Bronchial epithelial cell (primary cell): ENCODE results near the gene ZNF730. TPM values are rescaled to one million over a fixed set of nuclear protein-coding genes. Genes with fewer than 3 reads are reported as not detected.
"Not testable (repeated sequence)": the region's sequence is repeated elsewhere in the genome, so short reads cannot be mapped to it uniquely, and the experiment has no call there.

Experiments
- DNase-seq: peaks from one replicate; pipeline ENCODE4 v3.0.0-alpha.2; 2010; ENCODE audit warnings: low read depth
- FAIRE-seq: peaks from 2 replicates; lab custom pipeline; 2011; peaks lifted over from hg19 to GRCh38; lab: Jason Lieb, UNC
- H3K27me3 ChIP-seq: 2 replicates; pipeline ENCODE4 v1.5.1; 2011; ENCODE audit warnings: low read length; ENCODE audit not compliant: control insufficient read depth, insufficient read depth
- H3K36me3 ChIP-seq: 2 replicates; pipeline ENCODE4 v1.5.1; 2011; ENCODE audit warnings: low read length; ENCODE audit not compliant: control insufficient read depth, insufficient read depth
- H3K4me3 ChIP-seq: 2 replicates; pipeline ENCODE4 v1.5.1; 2011; ENCODE audit warnings: mild to moderate bottlenecking, low read depth, low read length, control low read depth
- CTCF ChIP-seq: IDR thresholded peaks from 2 replicates; pipeline ENCODE4 v1.5.1; 2011; ENCODE audit warnings: mild to moderate bottlenecking, moderate library complexity, low read length, control low read depth, inconsistent platforms; ENCODE audit not compliant: insufficient read depth, severe bottlenecking
- total RNA-seq: library from RNA; depleted of rRNA; stranded (reverse); fragments of >200 nt; gene quantifications from 2 replicates; pipeline ENCODE4 v1.2.1, GENCODE V29; 2014

ZNF730 gene
- total RNA-seq, 1 donor from 2014 or later, result under 0.01 TPM

GRCh38 chr19:23095418-23095817 is 21.4 kb upstream of the ZNF730 start:
- H3K4me3 ChIP-seq, result no peak overlapping the region
- TF ChIP-seq CTCF, result no peak
- no peaks in the 10 kb centered on the region for H3K27me3 ChIP-seq
- no peak for FAIRE-seq
- no peak for DNase-seq
- H3K36me3 ChIP-seq, result no peaks in the 10 kb centered on the region

- H3K36me3 ChIP-seq, result no peaks in the 10 kb centered on the region
- TF ChIP-seq CTCF, result no peak
- H3K27me3 ChIP-seq, result no peaks in the 10 kb centered on the region
- no peak overlapping the region for H3K4me3 ChIP-seq
- DNase-seq (no peak), FAIRE-seq (no peak)
These were observed 18.5 kb upstream of the ZNF730 start for GRCh38 chr19:23098286-23098685.

GRCh38 chr19:23098988-23099387 is 17.8 kb upstream of the ZNF730 start:
- H3K4me3 ChIP-seq, result no peak overlapping the region
- DNase-seq (no peak), FAIRE-seq (no peak)
- H3K27me3 ChIP-seq, result no peaks in the 10 kb centered on the region
- TF ChIP-seq CTCF, result no peak
- no peaks in the 10 kb centered on the region for H3K36me3 ChIP-seq

- TF ChIP-seq CTCF, result no peak
- FAIRE-seq (no peak), DNase-seq (no peak)
- no peaks in the 10 kb centered on the region for H3K27me3 ChIP-seq
- H3K4me3 ChIP-seq, result no peak overlapping the region
- no peaks in the 10 kb centered on the region for H3K36me3 ChIP-seq
These were observed 16.9 kb upstream of the ZNF730 start for GRCh38 chr19:23099966-23100365.

- TF ChIP-seq CTCF, result no peak
- FAIRE-seq (no peak), DNase-seq (peak; percentile 77)
- Histone ChIP-seq H3K27me3 (no peaks in the 10 kb centered on the region), H3K36me3 (no peaks in the 10 kb centered on the region), H3K4me3 (no peak overlapping the region)
These were observed 15.6 kb upstream of the ZNF730 start for GRCh38 chr19:23101241-23101640.

- DNase-seq, result no peak
- no peak for FAIRE-seq
- no peak overlapping the region for H3K4me3 ChIP-seq
- H3K27me3 ChIP-seq, result no peaks in the 10 kb centered on the region
- H3K36me3 ChIP-seq, result no peaks in the 10 kb centered on the region
- TF ChIP-seq CTCF, result no peak
These were observed 1.6 kb downstream of the ZNF730 start for GRCh38 chr19:23118400-23118799.

GRCh38 chr19:23134211-23134610 is 17.4 kb downstream of the ZNF730 start:
- not testable (repeated sequence) for FAIRE-seq, DNase-seq, H3K4me3 ChIP-seq, H3K27me3 ChIP-seq, H3K36me3 ChIP-seq
